Transverse colon (tissue), 4 donors: ENCODE measurements around the gene FILIP1L.

ENCODE experiments used
- EP300 ChIP-seq: sonication (generic); formaldehyde crosslinking; IDR thresholded peaks from one replicate; pipeline ENCODE4 v1.6.1; 2017; ENCODE audit warnings: antibody characterized with exemption, low read depth
- POLR2A ChIP-seq: fragments of 450-650 bp; IDR thresholded peaks from one replicate; pipeline ENCODE4 v1.6.1; 2016; ENCODE audit warnings: antibody characterized with exemption, mild to moderate bottlenecking, moderate library complexity
- POLR2AphosphoS5 ChIP-seq, 3 donors: sonication (generic); formaldehyde crosslinking; IDR thresholded peaks; one replicate each; pipeline ENCODE4 v1.6.1; 2016; ENCODE audit warnings: antibody characterized with exemption in 3 of 3
- TF ChIP-seq, protein P1 (sequence below), 5 experiments: fragments of 200-600 bp in 3 of 5; fragments of 450-650 bp in 2 of 5; sonication (generic) in 3 of 5; IDR thresholded peaks; 1 replicate in 2 of 5; 2 replicates in 3 of 5; pipeline ENCODE4 v1.5.1; 2016 to 2017; ENCODE audit warnings: antibody characterized with exemption in 5 of 5, inconsistent platforms in 3 of 5, mild to moderate bottlenecking in 2 of 5, moderate library complexity in 1 of 5

- TF ChIP-seq POLR2A (no peak), POLR2AphosphoS5 (IDR thresholded peaks at IDR 0.05) (no peak), EP300 (no peak)
- TF ChIP-seq, protein P1, sequence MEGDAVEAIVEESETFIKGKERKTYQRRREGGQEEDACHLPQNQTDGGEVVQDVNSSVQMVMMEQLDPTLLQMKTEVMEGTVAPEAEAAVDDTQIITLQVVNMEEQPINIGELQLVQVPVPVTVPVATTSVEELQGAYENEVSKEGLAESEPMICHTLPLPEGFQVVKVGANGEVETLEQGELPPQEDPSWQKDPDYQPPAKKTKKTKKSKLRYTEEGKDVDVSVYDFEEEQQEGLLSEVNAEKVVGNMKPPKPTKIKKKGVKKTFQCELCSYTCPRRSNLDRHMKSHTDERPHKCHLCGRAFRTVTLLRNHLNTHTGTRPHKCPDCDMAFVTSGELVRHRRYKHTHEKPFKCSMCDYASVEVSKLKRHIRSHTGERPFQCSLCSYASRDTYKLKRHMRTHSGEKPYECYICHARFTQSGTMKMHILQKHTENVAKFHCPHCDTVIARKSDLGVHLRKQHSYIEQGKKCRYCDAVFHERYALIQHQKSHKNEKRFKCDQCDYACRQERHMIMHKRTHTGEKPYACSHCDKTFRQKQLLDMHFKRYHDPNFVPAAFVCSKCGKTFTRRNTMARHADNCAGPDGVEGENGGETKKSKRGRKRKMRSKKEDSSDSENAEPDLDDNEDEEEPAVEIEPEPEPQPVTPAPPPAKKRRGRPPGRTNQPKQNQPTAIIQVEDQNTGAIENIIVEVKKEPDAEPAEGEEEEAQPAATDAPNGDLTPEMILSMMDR (IDR thresholded peaks at IDR 0.05), result no peak
Measured at GRCh38 chr3:99969136-99969535, 145.2 kb downstream of the FILIP1L start.
